Cerebellar cortex (tissue), 1 donor: ENCODE measurements around the gene RALGDS.

Experiments used
- DNase-seq: peaks from one replicate; pipeline ENCODE4 v3.0.0-alpha.2; 2015; ENCODE audit warnings: low spot score

Gene RALGDS

DNA sequence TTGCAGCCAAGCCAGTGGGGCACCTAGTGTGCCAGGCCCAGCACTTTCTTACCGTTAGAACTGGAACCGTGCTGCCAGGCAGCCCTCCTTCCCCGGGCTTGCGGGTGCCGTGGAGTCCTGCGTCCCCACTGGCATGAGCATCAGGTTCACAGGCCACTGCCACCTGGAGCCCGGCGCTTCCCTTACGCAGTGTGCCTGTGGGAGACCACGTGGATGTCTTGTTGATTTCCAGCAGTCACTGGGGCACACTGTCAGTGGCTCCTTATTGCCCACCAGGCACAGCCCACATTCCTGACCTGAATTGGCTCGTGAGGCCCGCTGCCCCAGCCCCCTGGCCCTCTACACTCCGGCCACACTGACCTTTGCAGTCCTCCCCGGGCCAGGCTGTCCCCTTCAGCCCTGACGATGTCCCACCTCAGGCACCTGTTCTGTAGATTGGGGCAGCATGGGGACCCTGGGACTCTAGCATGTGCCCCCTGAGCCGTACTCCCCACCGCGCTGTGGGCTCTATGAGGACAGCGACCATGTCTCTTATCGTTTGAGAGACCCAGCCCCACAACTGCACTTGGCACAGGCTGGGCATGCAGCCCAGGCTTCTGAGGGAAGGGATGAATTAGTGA lies 69.6 kb downstream of the RALGDS start:
- DNase-seq: no peak

DNA sequence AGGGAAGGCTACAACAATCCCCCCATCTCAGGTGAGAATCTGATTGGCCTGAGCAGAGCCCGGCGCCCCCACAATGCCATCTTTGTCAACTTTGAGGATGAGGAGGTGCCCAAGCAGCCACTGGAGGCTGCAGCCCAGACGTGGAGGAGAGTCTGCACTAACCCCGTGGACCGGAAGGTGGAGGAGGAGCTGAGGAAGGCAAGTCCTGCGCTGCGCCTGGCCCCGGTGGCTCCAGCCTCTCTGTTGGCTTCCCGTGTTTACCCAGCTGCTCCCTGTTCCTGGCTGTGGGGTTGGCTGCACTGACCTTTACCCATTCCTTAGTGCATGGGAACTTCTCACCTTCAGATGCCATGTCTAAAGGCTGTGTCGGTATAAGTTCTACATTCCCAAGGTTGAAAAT lies 70.3 kb downstream of the RALGDS start:
- no peak for DNase-seq

DNA sequence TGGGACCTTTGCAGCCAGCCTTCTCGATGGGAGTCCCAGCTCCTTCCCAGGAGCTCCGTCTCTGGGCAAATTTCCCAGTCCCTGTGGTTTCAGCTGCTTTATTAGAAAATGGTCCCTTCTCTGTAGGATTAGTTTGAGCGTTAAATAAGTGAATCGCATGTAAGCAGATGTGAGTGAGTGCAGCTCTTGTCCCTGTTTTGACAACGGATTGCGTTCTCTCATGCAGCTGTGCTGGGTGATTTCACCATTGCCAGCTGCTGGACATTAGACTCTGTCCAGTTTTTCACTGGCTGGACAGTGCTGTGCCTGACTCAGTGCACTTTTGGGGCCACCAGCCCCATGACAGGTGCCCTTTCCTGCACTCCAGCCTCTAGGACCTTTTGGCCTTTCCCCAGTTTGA lies 70.9 kb downstream of the RALGDS start:
- DNase-seq: no peak

- DNase-seq: no peak
Measured at GRCh38 chr9:133049043-133049442, 72.0 kb downstream of the RALGDS start.

GRCh38 chr9:133048595-133048994 lies 72.4 kb downstream of the RALGDS start:
- no peak for DNase-seq
